Measurements from ENCODE around the gene PIP5KL1. TPM values are rescaled to one million over a fixed set of nuclear protein-coding genes. Genes with fewer than 3 reads are reported as not detected.

Gene PIP5KL1
- total RNA-seq, 1 experiment from 2014 or later, result 5.1 TPM

DNA sequence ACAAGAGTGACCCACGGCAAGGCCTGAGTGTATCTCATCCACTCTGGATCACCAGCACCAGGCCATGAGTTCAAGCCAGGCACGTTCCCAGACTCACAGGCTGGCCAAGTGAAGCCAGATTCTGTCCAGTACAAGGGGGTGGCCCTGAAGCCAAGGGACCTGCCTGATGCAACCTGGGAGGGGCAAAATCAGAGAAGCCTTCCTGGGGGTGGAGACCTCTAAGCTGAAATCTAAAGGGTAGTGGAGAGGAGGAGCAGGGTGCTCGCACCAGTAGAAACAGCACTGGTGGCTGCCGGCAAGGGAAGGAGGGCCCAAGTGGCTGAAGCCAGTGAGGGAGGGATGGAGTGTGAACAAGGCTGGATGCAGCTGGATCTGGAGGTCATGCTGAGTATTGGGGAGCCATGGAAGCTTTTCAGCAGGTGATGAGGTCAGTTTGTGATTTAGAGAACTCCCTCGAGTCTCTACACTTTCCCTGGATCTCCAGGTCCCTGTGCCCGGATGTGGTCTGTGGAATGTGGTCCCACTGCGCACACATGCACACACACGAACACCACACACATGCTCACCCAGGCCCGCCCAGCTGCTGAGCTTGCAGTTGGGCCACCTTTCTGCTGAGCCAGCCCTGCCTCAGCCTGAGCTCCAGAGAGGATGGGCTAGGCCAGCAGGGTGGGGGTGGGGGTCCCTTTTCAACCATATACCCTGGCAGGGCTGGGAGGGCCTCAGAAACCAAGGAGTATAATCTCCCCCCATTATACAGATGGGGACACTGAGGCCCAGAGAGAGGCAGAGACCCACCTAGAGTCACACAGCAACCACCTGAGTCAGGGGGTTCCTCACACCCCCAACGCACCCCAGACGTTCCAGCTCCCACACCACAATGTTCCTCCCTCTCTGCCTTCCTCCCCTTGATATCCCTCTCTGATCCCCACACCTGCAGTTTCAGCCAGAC lies 1.6 kb downstream of the PIP5KL1 start:
- intact Hi-C loops (cut with micrococcal nuclease), result no loop called here
- Histone ChIP-seq H3K9me3 (ENCODE audit: low read length) (no peaks in the 10 kb centered on the region), H3F3A (ENCODE audit: low read length, unreplicated experiment) (no peaks in the 10 kb centered on the region), H2AFZ (ENCODE audit: low read length) (no peak overlapping the region; the same call in 1 of the 2 replicates), H3K4me2 (ENCODE audit: low read length) (peak overlapping the region; percentile 80; the same call in 1 of the 2 replicates), H3K79me2 (ENCODE audit: low read length) (no peaks in the 10 kb centered on the region), H3K27me3 (ENCODE audit: low read length) (no peaks in the 10 kb centered on the region), H3K36me3 (ENCODE audit: low read depth, low read length) (no peaks in the 10 kb centered on the region), H3K9me2 (replicated peaks; ENCODE audit: low read length) (no peaks in the 10 kb centered on the region), H4K20me1 (ENCODE audit: low read length) (no peaks in the 10 kb centered on the region), H3K4me3 (ENCODE audit: low read length) (no peak overlapping the region), H3K4me1 (ENCODE audit: insufficient read depth, low read length) (peaks cover 27% of the 10 kb centered on the region), H3K9ac (ENCODE audit: low read length) (no peak overlapping the region), H3K27ac (ENCODE audit: low read length) (no peak overlapping the region)
- DNase-seq (no peak), ATAC-seq (no peak)
- CTCF ChIA-PET, result interaction anchor here (0.6 kb wide), 1 partner anchor 154 kb away, joined by 4 read pairs; no protein-coding TSS in a partner anchor
- TF ChIP-seq EZH2 (IDR thresholded peaks at IDR 0.05; ENCODE audit: low read length, unreplicated experiment), result no peak
- TF ChIP-seq EZH2phosphoT487 (IDR thresholded peaks at IDR 0.05; ENCODE audit: borderline replicate concordance, low read length), result no peak
- TF ChIP-seq, protein P1, sequence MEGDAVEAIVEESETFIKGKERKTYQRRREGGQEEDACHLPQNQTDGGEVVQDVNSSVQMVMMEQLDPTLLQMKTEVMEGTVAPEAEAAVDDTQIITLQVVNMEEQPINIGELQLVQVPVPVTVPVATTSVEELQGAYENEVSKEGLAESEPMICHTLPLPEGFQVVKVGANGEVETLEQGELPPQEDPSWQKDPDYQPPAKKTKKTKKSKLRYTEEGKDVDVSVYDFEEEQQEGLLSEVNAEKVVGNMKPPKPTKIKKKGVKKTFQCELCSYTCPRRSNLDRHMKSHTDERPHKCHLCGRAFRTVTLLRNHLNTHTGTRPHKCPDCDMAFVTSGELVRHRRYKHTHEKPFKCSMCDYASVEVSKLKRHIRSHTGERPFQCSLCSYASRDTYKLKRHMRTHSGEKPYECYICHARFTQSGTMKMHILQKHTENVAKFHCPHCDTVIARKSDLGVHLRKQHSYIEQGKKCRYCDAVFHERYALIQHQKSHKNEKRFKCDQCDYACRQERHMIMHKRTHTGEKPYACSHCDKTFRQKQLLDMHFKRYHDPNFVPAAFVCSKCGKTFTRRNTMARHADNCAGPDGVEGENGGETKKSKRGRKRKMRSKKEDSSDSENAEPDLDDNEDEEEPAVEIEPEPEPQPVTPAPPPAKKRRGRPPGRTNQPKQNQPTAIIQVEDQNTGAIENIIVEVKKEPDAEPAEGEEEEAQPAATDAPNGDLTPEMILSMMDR (conservative IDR thresholded peaks at IDR 0.05; ENCODE audit: low read depth, low read length), result no peak
- POLR2A ChIA-PET (ENCODE audit: unreplicated experiment), result no interaction called here
- BruUV-seq (replicated peaks), result no TSS peak

DNA sequence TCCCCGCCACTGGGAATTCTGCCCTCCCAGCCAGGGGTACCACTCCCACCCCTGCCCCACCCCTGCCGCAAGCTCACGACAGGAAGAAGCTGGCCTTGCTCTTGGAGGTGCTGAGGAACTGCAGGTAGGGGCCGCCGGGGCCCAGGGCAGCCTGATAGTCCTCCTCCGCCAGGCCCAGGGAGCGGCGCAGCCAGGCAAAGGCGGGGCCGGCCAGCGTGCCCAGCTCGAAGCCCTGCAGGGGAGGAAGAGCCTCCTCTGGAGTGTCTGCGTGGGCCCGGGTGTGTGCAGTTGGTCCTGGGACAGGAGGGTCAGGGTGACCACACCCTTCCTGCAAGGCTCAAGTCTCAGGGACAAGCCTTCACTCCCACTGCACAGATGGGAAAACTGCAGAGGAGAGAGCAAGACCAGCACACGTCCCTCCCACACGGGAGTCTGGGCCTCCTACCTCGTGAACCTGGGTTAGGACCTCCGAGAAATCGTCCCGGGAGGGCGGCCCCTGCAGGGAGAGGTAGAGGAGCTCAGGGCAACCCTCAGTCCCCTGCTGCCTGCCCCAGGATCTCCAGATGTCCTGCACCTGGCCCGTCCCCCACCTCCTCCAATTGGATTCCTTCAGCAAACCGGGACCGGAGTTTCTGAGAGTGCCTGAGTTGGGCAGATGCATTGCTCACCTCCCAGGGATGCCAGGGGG lies 2.4 kb downstream of the PIP5KL1 start:
- Histone ChIP-seq H3K4me1 (ENCODE audit: insufficient read depth, low read length) (peaks cover 35% of the 10 kb centered on the region), H3K9me2 (replicated peaks; ENCODE audit: low read length) (no peaks in the 10 kb centered on the region), H3K27ac (ENCODE audit: low read length) (no peak overlapping the region; the same call in 1 of the 2 replicates), H3K9me3 (ENCODE audit: low read length) (no peaks in the 10 kb centered on the region), H3F3A (ENCODE audit: low read length, unreplicated experiment) (no peaks in the 10 kb centered on the region), H3K4me2 (ENCODE audit: low read length) (peak overlapping the region; percentile 80), H3K9ac (ENCODE audit: low read length) (0 out of 2 replicates have a peak overlapping the region, but pooled peaks have one; percentile 14), H3K79me2 (ENCODE audit: low read length) (no peaks in the 10 kb centered on the region), H2AFZ (ENCODE audit: low read length) (peak overlapping the region; percentile 48; the same call in 1 of the 2 replicates), H4K20me1 (ENCODE audit: low read length) (no peaks in the 10 kb centered on the region), H3K4me3 (ENCODE audit: low read length) (peak overlapping the region; percentile 52; the same call in 1 of the 2 replicates), H3K36me3 (ENCODE audit: low read depth, low read length) (no peaks in the 10 kb centered on the region), H3K27me3 (ENCODE audit: low read length) (no peaks in the 10 kb centered on the region)
- ChIA-PET CTCF (no interaction called here), POLR2A (ENCODE audit: unreplicated experiment) (interaction anchor here (0.6 kb wide), 1 partner anchor 11 kb away, joined by 11 read pairs; the partner anchor contains the start of gene ST6GALNAC4)
- DNase-seq (peak; percentile 30), ATAC-seq (peak; percentile 57)
- intact Hi-C loops (cut with micrococcal nuclease), result no loop called here
- no TSS peak for BruUV-seq (replicated peaks)
- no peak for TF ChIP-seq EZH2phosphoT487 (IDR thresholded peaks at IDR 0.05; ENCODE audit: borderline replicate concordance, low read length)
- TF ChIP-seq EZH2 (IDR thresholded peaks at IDR 0.05; ENCODE audit: low read length, unreplicated experiment), result no peak
- TF ChIP-seq, protein P1 (conservative IDR thresholded peaks at IDR 0.05; ENCODE audit: low read depth, low read length), result no peak
